ENCODE measurements around the gene WNT2B.

- TF ChIP-seq ZBTB26 (tag by site-specific recombination; optimal IDR thresholded peaks at IDR 0.05) (peak; percentile 78), ZSCAN30 (tag by site-specific recombination; IDR thresholded peaks at IDR 0.05) (peak; percentile 78), CTCF (tag by site-specific recombination; IDR thresholded peaks at IDR 0.05) (peak; percentile 96), ZSCAN23 (tag by site-specific recombination; IDR thresholded peaks at IDR 0.05) (no peak), KLF17 (tag by site-specific recombination; IDR thresholded peaks at IDR 0.05) (0 out of 2 replicates have a peak, but pooled peaks have one; percentile 70), ZNF16 (tag by site-specific recombination; IDR thresholded peaks at IDR 0.05; ENCODE audit: low read depth) (no peak)
Measured at GRCh38 chr1:112466078-112466660, 42.6 kb upstream of the WNT2B start.
